ENCODE results near the gene KIF26B.

Gene KIF26B

DNA sequence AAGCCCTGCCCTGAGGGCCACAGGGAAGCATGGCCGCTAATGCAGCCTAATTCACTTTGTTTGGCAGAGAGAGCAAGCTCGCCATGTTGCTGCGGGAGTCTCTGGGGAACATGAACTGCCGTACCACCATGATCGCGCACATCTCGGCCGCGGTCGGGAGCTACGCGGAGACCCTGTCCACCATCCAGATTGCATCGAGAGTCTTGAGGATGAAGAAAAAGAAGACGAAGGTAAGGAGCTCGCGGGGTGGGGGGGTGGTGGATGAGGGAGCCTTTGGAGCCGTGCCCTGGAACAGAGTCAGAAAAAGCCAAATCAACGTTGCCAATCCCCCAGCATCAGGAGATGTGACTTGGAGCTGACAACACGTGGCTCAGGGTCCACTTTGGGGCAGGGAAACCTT is 529.4 kb downstream of the KIF26B start:
- Histone ChIP-seq H3K9me3 (ENCODE audit: control insufficient read depth, low read depth, low read length) (no peaks in the 10 kb centered on the region), H3K27me3 (ENCODE audit: control insufficient read depth, insufficient read depth, low read length) (no peaks in the 10 kb centered on the region), H3K4me1 (ENCODE audit: control insufficient read depth, low read depth, low read length) (no peaks in the 10 kb centered on the region), H3K4me3 (ENCODE audit: low read length) (no peak overlapping the region), H3K36me3 (ENCODE audit: control insufficient read depth, low read depth, low read length) (no peaks in the 10 kb centered on the region), H3K27ac (ENCODE audit: low read length) (no peak overlapping the region), H3K9ac (ENCODE audit: low read length) (no peak overlapping the region)

DNA sequence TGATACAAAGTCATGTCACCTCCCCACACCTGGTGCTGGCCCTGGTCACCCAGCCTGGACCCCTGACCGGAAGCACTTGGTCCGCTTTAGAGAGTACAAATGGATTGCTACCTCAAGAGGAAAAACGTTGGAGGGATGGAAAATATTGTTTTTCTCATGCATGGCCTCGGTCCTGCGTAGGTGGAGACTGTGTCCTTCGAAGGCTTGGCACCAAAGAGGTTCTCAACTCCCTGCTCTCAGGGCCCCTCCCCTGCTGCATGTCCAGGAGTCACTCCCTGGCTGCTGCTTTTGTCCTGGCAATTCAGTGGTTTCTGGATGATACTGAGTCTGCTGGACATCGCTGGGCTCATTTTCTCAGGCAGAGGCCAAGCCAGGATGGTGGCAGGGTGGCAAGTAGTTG is 529.8 kb downstream of the KIF26B start:
- Histone ChIP-seq H3K9ac (ENCODE audit: low read length) (no peak overlapping the region), H3K9me3 (ENCODE audit: control insufficient read depth, low read depth, low read length) (no peaks in the 10 kb centered on the region), H3K4me1 (ENCODE audit: control insufficient read depth, low read depth, low read length) (no peaks in the 10 kb centered on the region), H3K27me3 (ENCODE audit: control insufficient read depth, insufficient read depth, low read length) (no peaks in the 10 kb centered on the region), H3K27ac (ENCODE audit: low read length) (no peak overlapping the region), H3K4me3 (ENCODE audit: low read length) (no peak overlapping the region), H3K36me3 (ENCODE audit: control insufficient read depth, low read depth, low read length) (no peaks in the 10 kb centered on the region)

DNA sequence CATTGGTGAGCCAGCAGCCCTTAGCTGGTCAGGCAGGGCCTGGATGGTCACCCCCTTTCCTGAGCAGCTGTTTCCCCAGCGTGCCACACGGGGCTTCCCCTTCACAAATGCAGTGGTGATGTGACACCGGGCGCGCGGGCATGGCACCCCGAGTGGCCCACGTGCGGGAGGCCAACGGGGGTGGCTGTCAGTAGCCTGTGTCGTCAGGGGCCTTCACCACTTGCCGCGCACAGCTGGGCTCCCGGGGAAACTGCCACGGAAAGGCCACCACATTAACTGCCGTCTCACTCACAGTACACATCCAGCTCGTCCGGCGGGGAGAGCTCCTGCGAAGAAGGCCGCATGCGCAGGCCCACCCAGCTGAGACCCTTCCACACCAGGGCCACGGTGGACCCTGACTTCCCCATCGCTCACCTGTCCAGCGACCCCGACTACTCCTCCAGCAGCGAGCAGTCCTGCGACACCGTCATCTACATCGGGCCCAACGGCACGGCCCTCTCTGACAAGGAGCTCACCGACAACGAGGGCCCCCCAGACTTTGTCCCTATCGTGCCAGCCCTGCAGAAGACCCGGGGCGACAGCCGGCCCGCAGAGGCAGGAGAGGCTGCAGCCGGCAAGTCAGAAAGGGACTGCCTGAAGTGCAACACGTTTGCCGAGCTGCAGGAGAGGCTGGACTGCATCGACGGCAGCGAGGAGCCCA is 530.5 kb downstream of the KIF26B start:
- H3K9ac ChIP-seq (ENCODE audit: low read length): no peak overlapping the region
- H3K36me3 ChIP-seq (ENCODE audit: control insufficient read depth, low read depth, low read length): no peaks in the 10 kb centered on the region
- H3K4me1 ChIP-seq (ENCODE audit: control insufficient read depth, low read depth, low read length): no peaks in the 10 kb centered on the region
- H3K27ac ChIP-seq (ENCODE audit: low read length): no peak overlapping the region
- no peaks in the 10 kb centered on the region for H3K9me3 ChIP-seq (ENCODE audit: control insufficient read depth, low read depth, low read length)
- H3K27me3 ChIP-seq (ENCODE audit: control insufficient read depth, insufficient read depth, low read length): no peaks in the 10 kb centered on the region
- H3K4me3 ChIP-seq (ENCODE audit: low read length): no peak overlapping the region

GRCh38 chr1:245686006-245686405 is 531.2 kb downstream of the KIF26B start:
- H3K27ac ChIP-seq (ENCODE audit: low read length): no peak overlapping the region
- no peak overlapping the region for H3K4me3 ChIP-seq (ENCODE audit: low read length)
- no peak overlapping the region for H3K9ac ChIP-seq (ENCODE audit: low read length)
- no peaks in the 10 kb centered on the region for H3K27me3 ChIP-seq (ENCODE audit: control insufficient read depth, insufficient read depth, low read length)
- H3K9me3 ChIP-seq (ENCODE audit: control insufficient read depth, low read depth, low read length): no peaks in the 10 kb centered on the region
- no peaks in the 10 kb centered on the region for H3K36me3 ChIP-seq (ENCODE audit: control insufficient read depth, low read depth, low read length)
- H3K4me1 ChIP-seq (ENCODE audit: control insufficient read depth, low read depth, low read length): no peaks in the 10 kb centered on the region

GRCh38 chr1:245686446-245687030 is 531.8 kb downstream of the KIF26B start:
- H3K27ac ChIP-seq (ENCODE audit: low read length): no peak overlapping the region
- no peaks in the 10 kb centered on the region for H3K9me3 ChIP-seq (ENCODE audit: control insufficient read depth, low read depth, low read length)
- no peak overlapping the region for H3K4me3 ChIP-seq (ENCODE audit: low read length)
- H3K4me1 ChIP-seq (ENCODE audit: control insufficient read depth, low read depth, low read length): no peaks in the 10 kb centered on the region
- H3K36me3 ChIP-seq (ENCODE audit: control insufficient read depth, low read depth, low read length): no peaks in the 10 kb centered on the region
- H3K9ac ChIP-seq (ENCODE audit: low read length): no peak overlapping the region
- no peaks in the 10 kb centered on the region for H3K27me3 ChIP-seq (ENCODE audit: control insufficient read depth, insufficient read depth, low read length)

GRCh38 chr1:245687152-245687635 is 532.4 kb downstream of the KIF26B start:
- H3K4me1 ChIP-seq (ENCODE audit: control insufficient read depth, low read depth, low read length): no peaks in the 10 kb centered on the region
- no peak overlapping the region for H3K9ac ChIP-seq (ENCODE audit: low read length)
- no peaks in the 10 kb centered on the region for H3K36me3 ChIP-seq (ENCODE audit: control insufficient read depth, low read depth, low read length)
- no peaks in the 10 kb centered on the region for H3K9me3 ChIP-seq (ENCODE audit: control insufficient read depth, low read depth, low read length)
- H3K27me3 ChIP-seq (ENCODE audit: control insufficient read depth, insufficient read depth, low read length): no peaks in the 10 kb centered on the region
- H3K27ac ChIP-seq (ENCODE audit: low read length): no peak overlapping the region
- no peak overlapping the region for H3K4me3 ChIP-seq (ENCODE audit: low read length)

- no peaks in the 10 kb centered on the region for H3K36me3 ChIP-seq (ENCODE audit: control insufficient read depth, low read depth, low read length)
- H3K27ac ChIP-seq (ENCODE audit: low read length): no peak overlapping the region
- no peak overlapping the region for H3K9ac ChIP-seq (ENCODE audit: low read length)
- H3K9me3 ChIP-seq (ENCODE audit: control insufficient read depth, low read depth, low read length): no peaks in the 10 kb centered on the region
- H3K4me3 ChIP-seq (ENCODE audit: low read length): no peak overlapping the region
- no peaks in the 10 kb centered on the region for H3K27me3 ChIP-seq (ENCODE audit: control insufficient read depth, insufficient read depth, low read length)
- H3K4me1 ChIP-seq (ENCODE audit: control insufficient read depth, low read depth, low read length): no peaks in the 10 kb centered on the region
Measured at GRCh38 chr1:245687636-245688535, 533.1 kb downstream of the KIF26B start.

- H3K4me3 ChIP-seq (ENCODE audit: low read length): no peak overlapping the region
- no peak overlapping the region for H3K9ac ChIP-seq (ENCODE audit: low read length)
- H3K27ac ChIP-seq (ENCODE audit: low read length): no peak overlapping the region
- H3K27me3 ChIP-seq (ENCODE audit: control insufficient read depth, insufficient read depth, low read length): no peaks in the 10 kb centered on the region
- H3K9me3 ChIP-seq (ENCODE audit: control insufficient read depth, low read depth, low read length): no peaks in the 10 kb centered on the region
- H3K4me1 ChIP-seq (ENCODE audit: control insufficient read depth, low read depth, low read length): no peaks in the 10 kb centered on the region
- H3K36me3 ChIP-seq (ENCODE audit: control insufficient read depth, low read depth, low read length): no peaks in the 10 kb centered on the region
Measured at GRCh38 chr1:245688536-245689453, 534.0 kb downstream of the KIF26B start.

DNA sequence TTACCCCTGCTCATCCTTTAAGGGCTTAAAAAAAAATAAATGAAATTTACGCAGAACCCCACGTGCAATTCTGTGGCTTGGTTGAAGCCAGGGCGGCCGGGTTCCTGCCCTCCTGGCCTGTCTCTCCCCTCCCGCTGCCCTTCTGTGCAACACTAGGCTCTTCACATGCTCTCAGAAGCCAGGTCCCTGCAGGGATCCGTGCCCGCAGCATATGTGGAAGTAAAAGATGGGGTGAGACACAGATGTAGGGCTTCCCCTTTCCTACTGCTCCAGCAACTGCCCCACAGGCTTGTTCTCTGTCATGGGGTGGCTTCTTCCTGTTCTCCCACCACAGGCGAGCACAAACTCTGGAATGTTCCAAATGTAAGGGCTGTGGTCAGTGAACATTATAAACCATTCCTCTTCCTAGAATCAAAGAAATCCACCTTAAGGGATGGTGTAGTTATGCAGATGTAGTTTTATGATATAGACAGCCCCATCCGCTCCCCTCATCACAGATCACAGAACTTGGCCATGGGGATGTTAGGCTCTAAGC is 535.4 kb downstream of the KIF26B start:
- no peaks in the 10 kb centered on the region for H3K27me3 ChIP-seq (ENCODE audit: control insufficient read depth, insufficient read depth, low read length)
- no peaks in the 10 kb centered on the region for H3K36me3 ChIP-seq (ENCODE audit: control insufficient read depth, low read depth, low read length)
- no peak overlapping the region for H3K9ac ChIP-seq (ENCODE audit: low read length)
- H3K4me3 ChIP-seq (ENCODE audit: low read length): no peak overlapping the region
- no peaks in the 10 kb centered on the region for H3K9me3 ChIP-seq (ENCODE audit: control insufficient read depth, low read depth, low read length)
- H3K27ac ChIP-seq (ENCODE audit: low read length): no peak overlapping the region
- H3K4me1 ChIP-seq (ENCODE audit: control insufficient read depth, low read depth, low read length): no peaks in the 10 kb centered on the region

GRCh38 chr1:245690946-245691541 is 536.3 kb downstream of the KIF26B start:
- Histone ChIP-seq H3K9me3 (ENCODE audit: control insufficient read depth, low read depth, low read length) (no peaks in the 10 kb centered on the region), H3K9ac (ENCODE audit: low read length) (no peak overlapping the region), H3K27ac (ENCODE audit: low read length) (no peak overlapping the region), H3K4me3 (ENCODE audit: low read length) (no peak overlapping the region), H3K27me3 (ENCODE audit: control insufficient read depth, insufficient read depth, low read length) (no peaks in the 10 kb centered on the region), H3K4me1 (ENCODE audit: control insufficient read depth, low read depth, low read length) (no peaks in the 10 kb centered on the region), H3K36me3 (ENCODE audit: control insufficient read depth, low read depth, low read length) (no peaks in the 10 kb centered on the region)
